Spleen (tissue), 7 donors: ENCODE measurements around the gene OTOS.

Source experiments
- CTCF ChIP-seq, 11 experiments: fragments of 200-600 bp in 7 of 11; fragments of 450-650 bp in 4 of 11; sonication (generic) in 4 of 11; IDR thresholded peaks in 8 of 11; conservative IDR thresholded peaks in 3 of 11; 1 replicate in 7 of 11; 2 replicates in 4 of 11; pipeline versions ENCODE4 v1.4.0 to v1.8.0; 2016 to 2021; ENCODE audit warnings: antibody characterized with exemption in 11 of 11, inconsistent platforms in 4 of 11, mild to moderate bottlenecking in 1 of 11
- POLR2A ChIP-seq, 3 donors: fragments of 450-650 bp; IDR thresholded peaks; one replicate each; pipeline ENCODE4 v1.5.1; 2017; ENCODE audit warnings: antibody characterized with exemption in 3 of 3, mild to moderate bottlenecking in 1 of 3
- POLR2AphosphoS5 ChIP-seq, 3 donors: sonication (generic); formaldehyde crosslinking; IDR thresholded peaks; one replicate each; pipeline ENCODE4 v1.5.1; 2017; ENCODE audit warnings: antibody characterized with exemption in 3 of 3
- donor health status: DM: no; HTN: no; CAD: no; lungs with moderate emphysema.
- donor health status: DM: no; HTN: no; CAD: no.
- donor health status: DM: no; HTN: no; CAD: no.

DNA sequence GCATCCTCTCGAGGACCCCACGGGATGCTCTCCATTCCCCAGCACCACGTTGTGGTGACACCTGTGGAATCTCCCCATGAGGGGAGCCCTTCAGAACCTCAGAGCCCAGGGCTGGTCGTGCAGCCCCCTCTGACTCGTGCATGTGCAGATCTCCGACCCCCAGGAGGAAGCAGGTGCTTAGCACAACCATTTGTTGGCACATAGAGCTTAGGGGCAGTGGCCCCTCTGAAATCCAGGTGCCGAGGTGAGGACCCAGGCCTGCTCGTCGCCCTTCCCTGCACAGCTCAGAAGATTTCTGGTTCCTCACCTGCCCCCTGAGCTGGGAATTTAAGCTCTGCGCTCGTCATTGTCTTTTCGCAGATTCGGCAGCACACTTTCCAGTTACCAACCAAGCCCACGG lies 1.3 kb upstream of the OTOS start:
- no peak for TF ChIP-seq CTCF (IDR thresholded peaks at IDR 0.05 in 8 of 11, conservative IDR thresholded peaks at IDR 0.05 in 3 of 11)
- no peak for TF ChIP-seq POLR2A (IDR thresholded peaks at IDR 0.05)
- no peak for TF ChIP-seq POLR2AphosphoS5 (IDR thresholded peaks at IDR 0.05)
